ENCODE results near the gene KRT16.
"Not testable (repeated sequence)": the region's sequence is repeated elsewhere in the genome, so short reads cannot be mapped to it uniquely, and the experiment has no call there.

Gene KRT16

DNA sequence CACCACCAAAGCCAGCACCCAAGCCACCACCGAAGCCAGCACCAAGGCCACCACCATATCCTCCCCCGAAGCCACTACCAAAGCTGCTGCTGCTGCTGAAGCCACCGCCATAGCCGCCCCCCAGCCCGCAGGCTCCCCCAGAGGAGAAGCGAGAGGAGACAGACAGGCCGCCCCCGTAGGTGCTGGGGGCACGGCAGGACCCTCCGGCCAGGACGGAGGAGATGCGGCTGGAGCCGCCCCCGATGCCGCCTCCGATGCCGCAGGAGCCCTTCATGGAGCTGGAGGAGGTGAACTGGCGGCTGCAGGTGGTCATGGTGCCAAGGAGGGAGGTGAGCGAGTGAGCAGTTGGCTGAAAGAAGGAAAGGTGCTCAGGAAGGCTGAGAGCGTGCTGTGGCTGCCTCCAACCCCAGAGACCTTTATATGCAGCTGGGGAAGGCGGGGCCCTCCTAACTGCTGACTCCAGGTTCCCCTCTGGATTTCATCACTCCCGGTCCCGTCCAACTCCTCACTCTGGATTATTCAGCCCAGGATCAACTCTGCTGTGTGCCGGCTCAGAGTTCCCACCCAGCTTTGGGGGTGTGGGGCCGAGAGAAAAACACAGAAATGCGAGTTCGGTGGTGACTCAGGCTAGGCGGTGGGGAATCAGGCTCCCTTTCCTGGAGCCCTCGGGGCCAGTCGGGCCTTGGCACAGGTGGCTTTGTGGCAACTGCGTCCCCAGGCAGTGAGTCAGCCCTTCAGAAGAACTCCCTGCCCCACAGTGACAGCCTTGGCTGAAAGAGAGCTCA, at the start of gene KRT16:
KRT16 (minus strand) TSS at position 392 of the 785 bp plus-strand sequence; CDS start at position 313, 79 bp downstream.
- DNase-seq (ENCODE audit: low read depth): not testable (repeated sequence)

DNA sequence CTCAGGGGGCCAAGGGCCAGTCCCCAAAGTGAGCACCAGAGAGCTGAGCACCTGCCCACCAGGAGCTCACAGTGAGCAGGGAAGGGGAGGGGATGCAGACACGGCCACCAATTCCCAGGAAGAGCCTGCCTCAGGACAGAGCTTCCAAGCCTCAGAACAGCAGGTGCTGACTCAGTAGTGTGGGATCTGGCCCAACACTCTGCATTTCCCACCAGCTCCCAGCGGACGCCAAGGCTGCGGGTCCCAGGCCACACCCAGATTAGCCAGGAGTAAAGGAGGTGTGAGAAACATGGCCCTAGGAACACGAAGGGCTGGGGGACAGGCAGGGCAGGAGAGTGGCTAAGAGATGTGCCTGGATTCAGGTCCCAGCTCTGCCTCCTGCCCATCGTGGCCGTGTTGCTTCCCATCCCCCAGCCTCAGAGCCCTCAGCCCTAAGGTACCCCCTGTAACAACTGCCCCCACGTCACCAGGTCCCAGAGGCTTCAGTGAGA, 47.7 kb upstream of the KRT16 start:
- DNase-seq (ENCODE audit: low read depth): no peak

DNA sequence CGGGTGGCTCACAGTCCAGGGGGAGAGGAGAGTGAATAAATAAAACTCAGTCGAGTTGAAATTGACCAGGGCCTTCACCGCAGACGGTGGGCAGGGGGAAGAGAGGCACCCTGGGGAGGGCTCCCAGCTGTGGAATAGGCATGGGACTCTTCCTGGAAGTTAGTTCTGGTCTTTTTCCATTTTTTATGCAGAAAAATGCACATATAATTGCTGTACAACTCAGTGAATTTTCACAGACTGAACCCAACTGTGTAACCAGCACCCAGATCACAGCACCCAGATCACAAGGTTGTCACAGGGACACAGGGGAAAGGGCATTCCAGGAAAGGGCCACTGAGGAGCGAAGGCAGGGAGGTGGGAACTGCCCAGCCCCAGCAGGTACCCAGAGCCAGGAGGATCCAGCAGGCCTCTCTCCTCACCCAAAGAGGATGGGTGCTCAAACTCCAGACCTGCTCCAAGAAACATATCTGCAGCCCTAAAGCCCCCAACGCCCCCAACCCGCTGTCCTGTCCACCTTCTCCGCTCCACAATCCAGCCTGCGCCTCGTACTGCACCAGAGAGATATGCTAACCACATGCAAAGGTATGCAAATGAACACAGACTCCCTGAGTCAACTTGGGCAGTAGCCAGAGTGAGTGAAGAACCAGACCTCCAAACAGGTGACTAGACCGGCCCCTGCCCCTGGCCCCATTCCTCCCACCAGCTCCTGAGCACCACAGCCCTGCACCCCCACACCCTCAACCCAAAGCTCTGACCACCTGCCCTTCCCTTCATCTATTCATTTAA, 47.1 kb upstream of the KRT16 start:
- DNase-seq (ENCODE audit: low read depth): no peak

DNA sequence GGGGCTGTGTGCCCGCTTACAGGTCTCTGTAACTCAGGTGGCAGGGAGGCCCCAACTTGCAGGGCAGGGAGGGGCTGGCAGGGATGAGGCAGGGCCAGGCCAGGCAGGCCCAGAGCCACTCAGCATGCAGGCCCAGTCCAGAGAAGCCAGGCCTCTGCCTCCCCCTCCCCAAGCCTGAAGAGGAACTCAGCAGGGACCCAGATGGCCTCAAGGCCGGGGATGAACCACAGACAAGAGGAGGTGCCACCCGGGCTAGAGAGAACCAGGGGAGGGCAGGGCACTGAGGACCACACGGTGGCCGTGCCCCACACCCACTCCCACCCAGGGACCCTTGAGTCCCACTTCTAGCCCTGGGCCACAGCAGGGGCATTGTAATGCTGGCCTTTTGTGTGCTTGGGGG, 46.3 kb upstream of the KRT16 start:
- DNase-seq (ENCODE audit: low read depth): no peak

DNA sequence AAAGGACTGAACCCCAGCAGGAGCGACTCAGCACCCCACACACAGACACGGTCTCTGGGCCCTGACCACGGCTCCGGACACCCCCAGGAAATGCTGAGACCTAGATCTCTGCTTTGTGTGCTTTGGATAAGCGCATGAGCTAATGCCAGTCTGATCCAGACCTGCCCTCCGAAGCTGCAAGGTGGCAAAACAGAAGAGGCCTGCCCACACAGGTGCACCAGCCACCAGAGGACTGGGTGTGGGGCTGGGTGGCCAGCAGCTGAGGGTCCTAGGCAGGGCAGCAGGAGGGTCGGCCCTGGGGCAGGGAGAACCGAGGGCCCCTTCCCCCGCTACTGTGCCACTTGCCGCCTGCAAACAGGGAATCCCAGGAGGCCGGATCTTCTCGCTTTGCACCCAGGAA, 45.4 kb upstream of the KRT16 start:
- no peak for DNase-seq (ENCODE audit: low read depth)

DNA sequence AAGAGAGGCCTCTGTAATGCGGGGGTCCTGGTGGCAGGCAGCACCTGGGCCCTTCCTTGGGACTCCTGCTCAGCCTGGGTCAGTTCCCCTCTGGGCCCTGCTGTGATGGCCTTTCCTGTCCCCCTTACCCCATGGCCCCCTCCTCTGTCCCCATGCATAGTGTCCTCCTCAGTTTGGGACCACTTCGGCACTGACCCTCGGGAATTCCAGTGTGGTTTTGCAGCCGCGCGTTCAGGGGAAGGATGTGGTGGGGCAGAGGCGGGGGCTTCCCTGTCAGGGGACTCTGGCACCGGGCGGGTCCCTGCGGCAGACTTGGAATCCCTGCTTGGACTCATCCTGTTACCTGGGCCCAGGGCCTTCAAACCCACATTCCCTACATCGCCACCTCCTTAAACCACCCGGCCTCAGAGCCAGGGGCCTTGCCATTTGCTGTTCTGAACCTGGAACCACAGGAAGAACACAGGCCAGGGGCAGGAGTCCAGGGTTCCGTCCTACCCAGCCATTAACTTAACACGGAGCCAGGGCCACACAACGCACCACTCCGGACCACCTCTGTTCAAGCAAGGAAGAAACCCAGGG, 44.7 kb upstream of the KRT16 start:
- DNase-seq (ENCODE audit: low read depth): no peak

DNA sequence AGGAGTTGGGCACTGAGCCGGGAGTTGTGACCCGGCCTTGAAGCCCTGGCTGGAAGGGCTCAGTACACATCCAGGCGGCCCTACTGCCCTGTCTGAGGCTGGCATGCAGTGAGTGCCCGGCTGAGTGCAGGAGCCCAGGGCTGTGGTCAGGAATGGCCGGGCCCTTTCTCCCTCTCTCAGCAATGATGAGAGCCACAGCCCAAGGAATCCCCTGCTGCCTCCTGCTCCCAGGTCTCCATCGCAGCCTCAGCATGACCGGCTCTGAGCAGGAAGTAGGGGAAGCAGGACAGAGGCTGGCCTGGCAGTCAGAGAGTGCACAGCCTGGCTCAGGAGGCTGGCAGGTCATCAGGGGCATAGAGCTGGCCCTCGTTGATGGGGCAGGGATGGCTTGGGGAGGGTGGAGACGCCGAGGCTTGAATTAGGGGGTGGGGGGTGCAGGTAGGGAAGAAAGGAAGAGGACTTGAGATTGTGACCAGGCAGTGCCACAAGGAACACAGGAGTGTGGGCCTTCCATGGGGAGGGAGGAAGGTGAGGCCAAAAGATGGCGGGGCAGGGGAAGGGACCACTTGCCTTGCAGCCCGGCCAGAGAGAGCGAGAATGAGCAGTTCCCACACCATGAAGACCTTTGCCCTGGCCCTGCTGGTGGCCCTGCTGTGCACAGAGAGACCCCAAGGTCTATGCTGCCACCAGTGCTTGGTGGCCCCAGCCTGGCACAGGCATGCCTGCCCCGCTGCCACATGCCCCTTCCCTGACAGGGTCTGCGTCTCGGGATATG, 43.9 kb upstream of the KRT16 start:
- DNase-seq (ENCODE audit: low read depth): no peak

DNA sequence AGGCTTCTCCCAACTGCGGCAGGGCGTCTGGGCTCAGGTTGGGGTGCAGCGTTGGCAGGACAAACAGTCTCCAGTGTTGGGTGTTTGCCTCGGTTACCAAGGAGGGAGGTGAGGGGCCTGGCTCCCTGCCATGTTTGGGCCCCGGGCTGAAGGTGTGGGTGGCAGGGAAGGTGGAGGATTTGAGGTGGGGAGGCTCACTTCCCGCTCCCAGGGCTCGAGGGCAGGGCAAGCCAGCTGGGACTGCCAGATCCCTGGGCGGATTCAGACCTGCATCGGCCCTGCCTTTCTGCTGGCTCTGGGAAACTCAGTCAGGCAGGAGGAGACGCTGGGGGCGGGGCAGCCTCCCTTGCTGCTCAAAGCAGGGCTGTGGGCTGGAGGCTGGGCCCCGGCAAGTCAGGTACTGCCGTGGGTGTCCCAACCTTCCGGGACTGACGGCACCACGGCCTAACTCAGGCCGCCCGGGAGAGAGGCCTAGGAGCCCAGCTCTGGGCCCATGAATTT, 43.1 kb upstream of the KRT16 start:
- DNase-seq (ENCODE audit: low read depth): no peak

DNA sequence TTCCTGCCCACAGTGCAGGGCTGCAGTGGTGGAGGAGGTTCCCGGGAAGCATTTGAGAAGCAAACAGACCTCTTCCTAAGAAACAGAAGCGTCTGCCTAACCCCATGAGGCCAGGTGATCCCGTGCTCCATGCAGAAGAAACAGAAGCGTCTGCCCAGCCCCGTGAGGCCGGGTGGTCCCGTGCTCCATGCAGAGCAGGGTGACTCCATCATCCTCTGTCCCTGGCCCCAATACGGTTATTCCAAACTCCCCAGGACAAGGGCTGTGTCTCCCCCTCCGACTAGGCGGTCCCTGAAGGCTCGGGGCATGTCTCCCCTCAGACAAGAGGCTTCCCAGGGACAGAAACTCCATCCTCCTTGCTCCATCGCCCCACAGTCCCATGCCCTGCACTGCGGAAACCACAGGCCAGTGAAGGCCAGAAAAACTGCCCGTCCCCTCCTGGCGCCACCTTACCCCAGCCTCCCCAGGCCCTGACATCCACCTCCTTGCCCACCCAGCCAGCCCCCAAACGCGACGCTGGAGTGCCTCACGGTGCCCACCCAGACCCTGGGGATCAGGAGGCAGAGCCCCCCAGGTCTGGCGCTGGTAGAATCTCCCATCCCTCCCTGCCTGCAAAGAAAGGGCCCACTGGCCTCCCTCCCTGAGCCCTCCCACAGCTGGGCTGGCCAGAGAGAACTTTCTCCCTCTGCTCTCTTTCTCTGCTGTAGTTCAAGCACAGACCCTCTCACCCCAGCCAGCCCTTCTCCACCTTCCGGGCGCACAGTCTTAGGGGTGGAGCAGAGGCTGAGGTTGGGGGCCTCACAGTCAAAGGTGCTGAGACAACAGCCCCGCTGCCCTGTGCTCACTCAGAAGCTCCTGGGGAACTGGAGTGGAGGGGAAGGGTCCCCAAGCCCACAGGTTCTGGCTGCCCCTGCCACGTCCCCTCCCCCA, 42.4 kb upstream of the KRT16 start:
- no peak for DNase-seq (ENCODE audit: low read depth)

DNA sequence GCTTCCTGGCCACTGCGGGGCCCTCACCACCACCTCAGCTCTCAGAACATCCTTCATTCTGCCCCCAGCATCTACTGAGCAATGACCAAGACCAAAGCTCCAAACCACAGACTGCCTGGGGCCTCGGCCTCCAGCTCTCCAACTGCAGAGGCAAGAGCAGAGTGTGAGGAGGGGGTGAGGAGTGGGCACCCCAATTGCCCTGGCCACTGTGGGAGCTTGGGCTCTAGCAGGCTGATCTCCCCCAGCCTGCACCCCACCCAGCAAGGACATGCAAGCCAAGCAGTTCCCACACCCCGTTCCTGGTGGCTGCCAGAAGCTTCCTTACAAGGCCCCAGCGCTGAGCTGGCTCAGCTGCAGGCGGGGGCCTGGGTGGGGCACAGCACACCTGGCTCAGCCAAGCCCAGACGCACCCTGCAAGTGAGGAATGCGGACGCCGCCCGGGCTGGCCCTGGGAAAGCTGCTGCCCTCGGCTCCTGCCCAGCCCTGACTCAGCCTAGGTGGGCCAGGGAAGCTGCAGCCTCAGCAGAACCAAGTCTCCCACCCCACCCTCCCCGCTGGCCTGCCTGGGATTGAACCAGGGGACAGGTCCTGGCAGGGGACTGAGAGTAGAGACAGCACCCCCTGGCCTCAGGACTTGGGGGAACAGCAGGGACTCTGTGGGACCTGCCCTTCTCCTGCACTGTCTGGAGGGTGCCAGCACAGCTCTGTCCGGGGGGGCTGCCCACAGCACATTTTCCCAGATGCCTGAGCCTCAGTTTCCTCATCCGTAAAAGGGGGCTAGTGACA, 41.5 kb upstream of the KRT16 start:
- DNase-seq (ENCODE audit: low read depth): no peak

DNA sequence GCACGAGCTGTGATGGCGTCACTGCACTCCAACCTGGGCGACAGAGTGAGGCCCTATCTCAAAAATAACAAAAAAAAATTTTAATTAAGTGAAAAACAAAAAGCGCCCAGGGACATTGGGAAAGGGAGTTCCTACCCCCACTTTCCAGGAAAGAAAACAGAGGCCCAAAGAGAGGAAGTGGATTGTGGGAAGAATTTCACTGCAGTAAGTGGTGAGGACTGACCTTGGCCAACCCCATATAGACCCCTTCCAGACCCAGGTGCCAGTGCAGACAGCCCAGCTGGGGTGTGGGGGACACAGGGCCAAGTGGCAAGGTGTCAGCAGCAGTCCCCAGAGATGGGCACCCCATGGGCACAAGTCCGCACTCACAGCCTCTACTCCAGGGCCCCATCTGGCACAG, 40.9 kb upstream of the KRT16 start:
- DNase-seq (ENCODE audit: low read depth): no peak

DNA sequence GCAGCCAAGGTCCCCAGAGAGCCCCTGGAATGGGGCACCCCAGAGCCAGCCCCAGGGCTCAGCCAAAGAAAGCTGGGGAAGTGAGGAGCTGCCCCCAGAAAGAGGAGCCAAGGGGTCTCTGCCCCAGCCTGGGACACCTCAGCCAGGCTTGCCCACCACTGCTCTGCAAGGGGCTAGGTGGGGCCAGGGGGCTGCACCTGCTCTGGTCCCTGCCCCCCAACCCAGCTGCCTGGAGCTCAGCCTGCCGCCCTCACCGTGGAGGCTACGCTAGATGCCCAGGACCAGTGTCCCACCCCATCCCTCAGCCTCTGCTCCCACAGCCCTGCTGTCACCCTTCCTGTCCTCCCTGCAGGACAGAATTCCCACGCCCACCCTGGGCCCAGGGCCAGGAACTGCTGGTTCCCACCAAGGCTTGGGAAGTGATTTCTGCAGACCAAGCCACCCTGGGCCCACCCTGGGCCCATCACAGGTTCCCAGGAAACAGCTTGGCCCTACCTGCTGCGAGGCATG, 39.9 kb upstream of the KRT16 start:
- DNase-seq (ENCODE audit: low read depth): no peak

DNA sequence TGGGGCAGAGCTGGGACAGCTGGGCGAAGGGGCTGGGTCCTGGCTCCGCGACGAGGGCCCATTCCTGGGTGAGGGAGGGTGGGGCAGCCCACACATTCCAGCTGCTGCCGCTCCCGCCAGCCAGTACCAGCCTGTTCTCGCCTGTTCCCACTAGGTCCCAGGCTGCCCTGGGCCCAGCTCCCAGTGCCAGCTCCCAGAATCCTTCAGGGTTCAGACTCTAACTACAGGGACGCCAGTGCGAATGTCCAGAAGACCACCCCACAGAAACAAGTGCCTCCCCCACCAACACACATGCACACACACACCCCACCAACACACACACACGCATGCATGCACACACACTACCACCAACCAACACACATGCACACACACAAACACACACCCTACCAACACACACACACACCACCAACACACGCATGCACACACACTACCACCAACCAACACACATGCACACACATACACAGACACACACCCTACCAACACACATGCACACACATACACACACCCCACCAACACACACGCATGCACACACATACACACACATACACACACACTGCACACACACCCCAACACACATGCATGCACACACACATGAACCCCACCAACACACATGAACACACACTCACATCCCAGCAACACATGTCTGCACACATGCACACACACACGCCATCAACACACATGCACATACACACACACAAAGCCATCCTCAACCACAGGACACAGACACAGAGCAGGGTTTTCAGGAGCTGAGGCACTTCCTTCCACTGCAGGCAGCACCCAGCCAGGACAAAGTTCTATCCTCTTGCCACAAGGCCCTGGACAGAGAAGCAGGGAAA, 39.3 kb upstream of the KRT16 start:
- no peak for DNase-seq (ENCODE audit: low read depth)

DNA sequence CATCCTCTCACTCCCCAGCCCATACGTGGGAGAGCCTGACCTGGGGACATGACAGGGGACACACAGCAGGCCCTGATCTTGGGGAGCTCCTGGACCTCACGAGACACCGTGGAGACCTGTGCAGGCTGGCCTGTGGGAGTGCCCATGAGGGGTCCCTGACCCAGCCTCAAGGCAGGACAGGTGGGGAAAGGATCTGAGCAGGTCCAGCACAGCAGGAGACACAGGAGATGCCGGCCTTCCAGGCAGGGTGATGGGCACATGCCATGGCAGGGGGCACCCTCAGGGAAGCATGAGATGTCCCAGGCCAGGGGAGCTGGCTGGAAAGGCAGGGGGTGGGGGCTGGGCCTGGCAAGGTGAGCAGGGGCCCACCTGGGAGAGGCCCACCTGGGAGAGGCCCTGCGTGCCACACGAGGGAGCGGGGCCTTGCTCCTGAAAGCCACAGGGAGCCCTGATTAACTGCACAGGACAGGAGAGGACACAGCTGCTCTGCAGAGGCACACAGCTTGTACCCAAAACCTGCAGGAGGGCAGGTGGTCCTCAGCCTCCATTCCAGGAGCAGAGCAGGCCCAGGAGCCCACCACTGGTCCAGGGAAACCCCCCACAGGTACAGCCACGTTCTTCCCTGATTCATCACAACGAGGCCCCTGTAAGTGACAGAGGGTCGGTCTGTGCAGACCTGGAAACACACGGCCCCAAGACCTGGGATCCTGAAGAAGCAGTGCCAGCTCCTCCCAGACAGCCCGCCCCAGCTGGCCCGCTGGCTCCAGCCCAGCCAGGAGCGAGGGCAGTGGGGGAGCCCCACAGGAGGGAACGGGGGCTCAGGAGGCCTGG, 38.4 kb upstream of the KRT16 start:
- DNase-seq (ENCODE audit: low read depth): no peak

DNA sequence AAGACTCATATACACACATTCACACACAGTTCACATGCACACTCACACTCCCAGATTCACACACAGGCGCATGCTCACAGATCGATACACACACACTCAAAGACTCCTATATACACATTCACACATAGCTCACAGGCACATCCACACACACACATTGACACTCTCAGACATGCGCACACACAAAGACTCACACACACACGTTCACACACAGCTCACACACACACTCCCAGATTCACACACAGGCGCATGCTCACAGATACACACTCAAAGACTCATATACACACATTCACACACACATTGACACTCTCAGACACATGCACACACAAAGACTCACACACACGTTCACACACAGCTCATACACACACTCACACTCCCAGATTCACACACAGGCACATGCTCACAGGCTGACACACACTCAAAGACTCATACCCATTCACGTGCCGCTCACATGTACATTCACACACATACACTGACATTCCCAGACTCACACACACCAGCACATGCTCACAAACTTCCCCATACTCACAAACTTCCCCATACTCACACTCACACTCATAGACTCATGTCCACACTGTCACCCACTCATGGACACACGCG, 37.5 kb upstream of the KRT16 start:
- DNase-seq (ENCODE audit: low read depth): no peak

DNA sequence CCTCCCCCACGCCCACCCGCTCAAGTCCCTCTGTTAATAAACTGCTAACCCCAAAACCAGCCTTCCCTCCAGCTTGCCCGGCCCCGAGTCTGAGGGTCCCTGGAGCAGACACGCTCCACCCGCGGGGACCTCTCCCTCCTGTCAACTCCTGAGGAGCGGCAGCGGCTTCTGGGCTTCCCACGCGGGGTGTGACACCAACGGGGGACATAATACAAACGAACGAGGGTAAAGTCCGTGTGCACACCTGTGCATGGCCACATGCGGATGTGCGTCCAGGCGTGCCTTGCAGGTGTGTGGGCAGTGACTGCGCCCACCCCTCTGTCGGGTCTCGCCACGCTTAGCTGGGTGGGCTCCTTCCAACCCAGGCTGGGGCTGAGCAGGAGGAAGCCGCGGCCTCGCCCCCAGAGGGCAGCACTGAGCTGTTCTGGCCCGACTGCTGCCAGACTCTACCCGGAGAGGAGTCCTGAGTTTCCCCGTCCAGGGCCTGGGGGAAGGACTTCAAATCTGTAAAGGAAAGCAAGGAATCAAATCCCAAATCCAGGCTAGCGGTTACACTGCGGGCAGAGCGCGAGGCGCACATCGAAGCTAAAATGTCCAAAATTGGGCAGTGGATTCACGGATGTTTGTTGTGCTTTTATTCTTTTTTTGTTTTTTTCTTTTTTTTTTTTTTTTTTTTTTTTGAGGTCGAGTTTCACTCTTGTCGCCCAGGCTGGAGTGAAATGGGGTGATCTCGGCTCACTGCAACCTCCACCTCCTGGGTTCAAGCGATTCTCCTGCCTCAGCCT, 36.0 kb upstream of the KRT16 start:
- DNase-seq (ENCODE audit: low read depth): no peak

DNA sequence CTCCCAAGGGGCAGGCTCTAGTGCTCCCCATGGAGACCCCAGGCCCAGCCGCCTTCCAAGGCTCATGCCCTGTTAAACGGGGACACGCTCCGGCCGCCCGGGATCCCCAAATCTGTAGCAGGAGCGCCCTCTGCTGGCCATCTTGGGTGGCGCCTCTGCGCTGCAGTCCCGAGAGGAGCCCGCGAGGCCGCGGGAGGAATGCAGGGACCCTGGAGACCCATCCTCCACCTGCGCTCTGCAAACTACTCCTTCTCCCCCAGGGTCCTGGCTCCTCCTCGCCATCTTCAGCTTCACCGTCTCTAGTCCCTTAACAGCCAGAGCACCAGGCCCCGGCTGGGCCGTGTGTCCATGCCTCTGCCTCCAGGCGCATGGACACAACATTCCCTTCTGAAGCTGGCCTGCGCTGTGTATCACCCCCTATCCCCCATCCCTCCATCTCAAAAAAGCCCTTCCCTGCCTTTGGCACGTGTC, 35.4 kb upstream of the KRT16 start:
- DNase-seq (ENCODE audit: low read depth): no peak

Measured in GM04503 (cell line).